Esophagus squamous epithelium (tissue), 4 donors: ENCODE results near the gene SLC39A10.

ENCODE experiments used
- POLR2A ChIP-seq, 4 donors: fragments of 450-650 bp; IDR thresholded peaks; one replicate each; pipeline ENCODE4 v1.6.1; 2017; ENCODE audit warnings: antibody characterized with exemption in 4 of 4, mild to moderate bottlenecking in 4 of 4, moderate library complexity in 3 of 4
- TF ChIP-seq, protein P1 (sequence below), 6 experiments: fragments of 450-650 bp in 4 of 6; fragments of 200-600 bp in 2 of 6; sonication (generic) in 2 of 6; IDR thresholded peaks; one replicate each; pipeline ENCODE4 v1.5.1; 2016 to 2019; ENCODE audit warnings: antibody characterized with exemption in 6 of 6, mild to moderate bottlenecking in 4 of 6, moderate library complexity in 4 of 6

DNA sequence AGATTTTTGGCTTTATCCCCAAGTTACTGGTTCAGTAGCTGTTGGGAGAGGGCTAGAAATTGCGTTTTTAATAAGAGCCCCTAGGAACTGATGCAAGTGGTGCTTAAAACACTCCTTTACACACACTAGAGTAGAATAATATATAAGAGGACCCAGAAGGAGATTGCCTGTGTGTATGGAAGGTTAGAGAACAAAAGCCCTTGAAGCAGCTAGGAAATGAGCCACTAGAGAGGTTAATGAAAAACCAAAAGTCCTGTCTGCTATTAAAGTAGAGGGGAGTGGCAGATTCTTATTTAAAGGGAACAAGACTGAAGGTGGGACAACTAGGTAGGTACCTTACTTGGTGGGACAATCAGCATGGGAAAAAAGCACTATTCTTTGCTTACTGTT is 14.4 kb upstream of the SLC39A10 start:
- TF ChIP-seq, protein P1, sequence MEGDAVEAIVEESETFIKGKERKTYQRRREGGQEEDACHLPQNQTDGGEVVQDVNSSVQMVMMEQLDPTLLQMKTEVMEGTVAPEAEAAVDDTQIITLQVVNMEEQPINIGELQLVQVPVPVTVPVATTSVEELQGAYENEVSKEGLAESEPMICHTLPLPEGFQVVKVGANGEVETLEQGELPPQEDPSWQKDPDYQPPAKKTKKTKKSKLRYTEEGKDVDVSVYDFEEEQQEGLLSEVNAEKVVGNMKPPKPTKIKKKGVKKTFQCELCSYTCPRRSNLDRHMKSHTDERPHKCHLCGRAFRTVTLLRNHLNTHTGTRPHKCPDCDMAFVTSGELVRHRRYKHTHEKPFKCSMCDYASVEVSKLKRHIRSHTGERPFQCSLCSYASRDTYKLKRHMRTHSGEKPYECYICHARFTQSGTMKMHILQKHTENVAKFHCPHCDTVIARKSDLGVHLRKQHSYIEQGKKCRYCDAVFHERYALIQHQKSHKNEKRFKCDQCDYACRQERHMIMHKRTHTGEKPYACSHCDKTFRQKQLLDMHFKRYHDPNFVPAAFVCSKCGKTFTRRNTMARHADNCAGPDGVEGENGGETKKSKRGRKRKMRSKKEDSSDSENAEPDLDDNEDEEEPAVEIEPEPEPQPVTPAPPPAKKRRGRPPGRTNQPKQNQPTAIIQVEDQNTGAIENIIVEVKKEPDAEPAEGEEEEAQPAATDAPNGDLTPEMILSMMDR (IDR thresholded peaks at IDR 0.05): no peak
- TF ChIP-seq POLR2A (IDR thresholded peaks at IDR 0.05): no peak
